ENCODE measurements around the gene CCDC183. TPM values are rescaled to one million over a fixed set of nuclear protein-coding genes. Genes with fewer than 3 reads are reported as not detected.
A peak's percentile ranks its signal among the peaks of the same experiment; 100 is the strongest.
"Not testable (repeated sequence)": the region's sequence is repeated elsewhere in the genome, so short reads cannot be mapped to it uniquely, and the experiment has no call there.

CCDC183 gene
- polyA plus RNA-seq, 1 donor from 2014 or later: 0.78 TPM

GRCh38 chr9:136826703-136827582, 30.8 kb downstream of the CCDC183 start:
- H3K27me3 Mint-ChIP-seq: no peaks in the 10 kb centered on the region
- no peak overlapping the region for H3K4me3 Mint-ChIP-seq
- no peaks in the 10 kb centered on the region for H3K4me1 Mint-ChIP-seq
- H3K9me3 Mint-ChIP-seq: no peaks in the 10 kb centered on the region
- H3K27ac Mint-ChIP-seq: no peak overlapping the region
- H3K36me3 Mint-ChIP-seq: no peaks in the 10 kb centered on the region

- H3K27ac Mint-ChIP-seq: no peak overlapping the region
- H3K4me3 Mint-ChIP-seq: peak overlapping the region in 1 of 4 donors; percentile 74
- no peaks in the 10 kb centered on the region for H3K9me3 Mint-ChIP-seq
- no peaks in the 10 kb centered on the region for H3K4me1 Mint-ChIP-seq
- no peaks in the 10 kb centered on the region for H3K36me3 Mint-ChIP-seq
- no peaks in the 10 kb centered on the region for H3K27me3 Mint-ChIP-seq
These were observed 31.8 kb downstream of the CCDC183 start for GRCh38 chr9:136827794-136828473.

- Mint-ChIP-seq H3K4me1 (no peaks in the 10 kb centered on the region), H3K27me3 (no peaks in the 10 kb centered on the region), H3K4me3 (no peak overlapping the region), H3K36me3 (no peaks in the 10 kb centered on the region), H3K9me3 (no peaks in the 10 kb centered on the region), H3K27ac (no peak overlapping the region)
These were observed 32.5 kb downstream of the CCDC183 start for GRCh38 chr9:136828474-136829140.

GRCh38 chr9:136829412-136829811, 33.3 kb downstream of the CCDC183 start:
- no peak overlapping the region for H3K4me3 Mint-ChIP-seq
- H3K27me3 Mint-ChIP-seq: no peaks in the 10 kb centered on the region
- H3K36me3 Mint-ChIP-seq: no peaks in the 10 kb centered on the region
- H3K9me3 Mint-ChIP-seq: no peaks in the 10 kb centered on the region
- H3K27ac Mint-ChIP-seq: no peak overlapping the region
- no peaks in the 10 kb centered on the region for H3K4me1 Mint-ChIP-seq

- Mint-ChIP-seq H3K4me1 (no peaks in the 10 kb centered on the region), H3K9me3 (no peaks in the 10 kb centered on the region), H3K36me3 (no peaks in the 10 kb centered on the region), H3K4me3 (no peak overlapping the region), H3K27me3 (no peaks in the 10 kb centered on the region), H3K27ac (no peak overlapping the region)
These were observed 34.1 kb downstream of the CCDC183 start for GRCh38 chr9:136829981-136830885.

- no peak overlapping the region for H3K4me3 Mint-ChIP-seq
- no peaks in the 10 kb centered on the region for H3K9me3 Mint-ChIP-seq
- H3K27me3 Mint-ChIP-seq: no peaks in the 10 kb centered on the region
- no peaks in the 10 kb centered on the region for H3K4me1 Mint-ChIP-seq
- no peaks in the 10 kb centered on the region for H3K36me3 Mint-ChIP-seq
- no peak overlapping the region for H3K27ac Mint-ChIP-seq
These were observed 35.0 kb downstream of the CCDC183 start for GRCh38 chr9:136831002-136831719.

- H3K4me1 Mint-ChIP-seq: no peaks in the 10 kb centered on the region
- no peak overlapping the region for H3K27ac Mint-ChIP-seq
- no peaks in the 10 kb centered on the region for H3K9me3 Mint-ChIP-seq
- no peaks in the 10 kb centered on the region for H3K36me3 Mint-ChIP-seq
- no peak overlapping the region for H3K4me3 Mint-ChIP-seq
- H3K27me3 Mint-ChIP-seq: no peaks in the 10 kb centered on the region
These were observed 35.6 kb downstream of the CCDC183 start for GRCh38 chr9:136831720-136832104.

- H3K36me3 Mint-ChIP-seq: no peaks in the 10 kb centered on the region
- no peaks in the 10 kb centered on the region for H3K9me3 Mint-ChIP-seq
- no peaks in the 10 kb centered on the region for H3K4me1 Mint-ChIP-seq
- H3K27ac Mint-ChIP-seq: no peak overlapping the region
- H3K27me3 Mint-ChIP-seq: no peaks in the 10 kb centered on the region
- no peak overlapping the region for H3K4me3 Mint-ChIP-seq
These were observed 36.4 kb downstream of the CCDC183 start for GRCh38 chr9:136832581-136832980.

- not testable (repeated sequence) for H3K4me1 Mint-ChIP-seq, H3K27me3 Mint-ChIP-seq, H3K9me3 Mint-ChIP-seq, H3K4me3 Mint-ChIP-seq, H3K36me3 Mint-ChIP-seq
- peak overlapping the region in 1 of 3 donors; percentile 39 for H3K27ac Mint-ChIP-seq
These were observed 37.4 kb downstream of the CCDC183 start for GRCh38 chr9:136833381-136834048.

GRCh38 chr9:136835162-136835931, 39.2 kb downstream of the CCDC183 start:
- Mint-ChIP-seq H3K27me3 (no peaks in the 10 kb centered on the region), H3K4me1 (no peaks in the 10 kb centered on the region), H3K27ac (no peak overlapping the region), H3K36me3 (no peaks in the 10 kb centered on the region), H3K4me3 (no peak overlapping the region), H3K9me3 (no peaks in the 10 kb centered on the region)

GRCh38 chr9:136835932-136836904, 40.1 kb downstream of the CCDC183 start:
- no peaks in the 10 kb centered on the region for H3K27me3 Mint-ChIP-seq
- no peaks in the 10 kb centered on the region for H3K9me3 Mint-ChIP-seq

GRCh38 chr9:136837146-136837855, 41.2 kb downstream of the CCDC183 start:
- no peak overlapping the region for H3K27ac Mint-ChIP-seq
- H3K4me3 Mint-ChIP-seq: no peak overlapping the region
- peaks cover 0 to 3% (median 2%) of the 10 kb centered on the region in 3 donors for H3K4me1 Mint-ChIP-seq
- H3K36me3 Mint-ChIP-seq: no peaks in the 10 kb centered on the region
- H3K9me3 Mint-ChIP-seq: no peaks in the 10 kb centered on the region
- no peaks in the 10 kb centered on the region for H3K27me3 Mint-ChIP-seq

More at GRCh38 chr9:136835932-136836904, 40.1 kb downstream of the CCDC183 start:
- Mint-ChIP-seq H3K27ac (no peak overlapping the region), H3K36me3 (no peaks in the 10 kb centered on the region), H3K4me1 (no peaks in the 10 kb centered on the region), H3K4me3 (no peak overlapping the region)
